Neural progenitor cell (in vitro differentiated cells): ENCODE measurements around the gene AKIRIN2. TPM values are rescaled to one million over a fixed set of nuclear protein-coding genes. Genes with fewer than 3 reads are reported as not detected.

Experiments
- DNase-seq: peaks from one replicate; pipeline ENCODE4 v3.0.0-alpha.2; 2016; ENCODE audit warnings: low spot score
- H2AFZ ChIP-seq: fragments of 200-600 bp; sonication (generic); replicated peaks from 2 replicates; pipeline ENCODE4 v1.6.1; 2016; ENCODE audit warnings: antibody characterized with exemption
- H3F3A ChIP-seq: fragments of 200-600 bp; sonication (generic); 2 replicates; pipeline ENCODE4 v1.6.1; 2016; ENCODE audit warnings: antibody characterized with exemption, low read depth
- H3K27ac ChIP-seq: fragments of 200-600 bp; sonication (generic); 2 replicates; pipeline ENCODE4 v1.5.1; 2016; ENCODE audit warnings: mild to moderate bottlenecking
- H3K27me3 ChIP-seq: fragments of 200-600 bp; sonication (generic); 2 replicates; pipeline ENCODE4 v1.6.1; 2016; ENCODE audit warnings: mild to moderate bottlenecking, moderate library complexity
- H3K36me3 ChIP-seq: fragments of 200-600 bp; sonication (generic); 2 replicates; pipeline ENCODE4 v1.5.1; 2016
- H3K4me1 ChIP-seq: fragments of 200-600 bp; sonication (generic); 2 replicates; pipeline ENCODE4 v1.6.1; 2016; ENCODE audit warnings: mixed run types
- H3K4me2 ChIP-seq: fragments of 200-600 bp; sonication (generic); 2 replicates; pipeline ENCODE4 v1.6.1; 2016
- H3K4me3 ChIP-seq: fragments of 200-600 bp; sonication (generic); 2 replicates; pipeline ENCODE4 v1.5.1; 2016
- H3K79me2 ChIP-seq: fragments of 200-600 bp; sonication (generic); 2 replicates; pipeline ENCODE4 v1.6.1; 2016; ENCODE audit warnings: low read depth
- H3K9ac ChIP-seq: fragments of 200-600 bp; sonication (generic); 2 replicates; pipeline ENCODE4 v1.6.1; 2016
- H3K9me3 ChIP-seq: fragments of 200-600 bp; sonication (generic); 2 replicates; pipeline ENCODE4 v1.5.1; 2016; ENCODE audit warnings: low read depth
- H4K20me1 ChIP-seq: fragments of 200-600 bp; sonication (generic); 2 replicates; pipeline ENCODE4 v1.6.1; 2016; ENCODE audit warnings: low read depth
- H3K27ac Mint-ChIP-seq: 3 replicates; pipeline ENCODE4 v1.8.0; 2021; ENCODE audit warnings: mixed read lengths
- H3K27me3 Mint-ChIP-seq: 2 replicates; pipeline ENCODE4 v1.8.0; 2022; ENCODE audit warnings: low read depth, mild to moderate bottlenecking, inconsistent platforms, moderate library complexity, mixed read lengths; ENCODE audit not compliant: insufficient read depth
- H3K36me3 Mint-ChIP-seq: 3 replicates; pipeline ENCODE4 v1.8.0; 2021; ENCODE audit warnings: mixed read lengths
- H3K4me1 Mint-ChIP-seq: 3 replicates; pipeline ENCODE4 v1.8.0; 2021; ENCODE audit warnings: mixed read lengths
- H3K4me3 Mint-ChIP-seq: 3 replicates; pipeline ENCODE4 v1.8.0; 2021; ENCODE audit warnings: mild to moderate bottlenecking, moderate library complexity, mixed read lengths
- H3K9me3 Mint-ChIP-seq: 3 replicates; pipeline ENCODE4 v1.8.0; 2020; ENCODE audit warnings: mixed read lengths
- EZH2 ChIP-seq: fragments of 200-600 bp; sonication (generic); IDR thresholded peaks from 2 replicates; pipeline ENCODE4 v1.6.1; 2017; ENCODE audit warnings: antibody characterized with exemption, mild to moderate bottlenecking, moderate library complexity
- EZH2phosphoT487 ChIP-seq: fragments of 200-600 bp; sonication (generic); IDR thresholded peaks from 2 replicates; pipeline ENCODE4 v1.6.1; 2017; ENCODE audit warnings: antibody characterized with exemption
- total RNA-seq: library from RNA; depleted of rRNA; stranded (reverse); fragments of >200 nt; gene quantifications from 2 replicates; pipeline ENCODE4 v1.2.3, GENCODE V29; 2015; ENCODE audit warnings: low replicate concordance
- TF ChIP-seq, protein P1 (sequence below): fragments of 200-600 bp; sonication (generic); IDR thresholded peaks from 2 replicates; pipeline ENCODE4 v1.5.1; 2017; ENCODE audit warnings: antibody characterized with exemption, mild to moderate bottlenecking

AKIRIN2 gene
- total RNA-seq, 1 donor from 2014 or later, result 76.7 TPM

- no peaks in the 10 kb centered on the region for H3K4me1 Mint-ChIP-seq
- H3K79me2 ChIP-seq, result no peaks in the 10 kb centered on the region
- no peaks in the 10 kb centered on the region for H3F3A ChIP-seq
- H3K4me1 ChIP-seq, result no peaks in the 10 kb centered on the region
- H3K4me3 Mint-ChIP-seq, result no peak overlapping the region
- H3K9me3 ChIP-seq, result no peaks in the 10 kb centered on the region
- H3K27ac ChIP-seq, result no peak overlapping the region
- H2AFZ ChIP-seq, result no peak overlapping the region
- no peaks in the 10 kb centered on the region for H3K27me3 Mint-ChIP-seq
- peaks cover 9% of the 10 kb centered on the region for H3K36me3 Mint-ChIP-seq
- no peak overlapping the region for H3K4me3 ChIP-seq
- no peaks in the 10 kb centered on the region for H4K20me1 ChIP-seq
- H3K36me3 ChIP-seq, result peaks cover 4% of the 10 kb centered on the region
- no peak overlapping the region for H3K4me2 ChIP-seq
- H3K9me3 Mint-ChIP-seq, result no peaks in the 10 kb centered on the region
- H3K9ac ChIP-seq, result no peak overlapping the region
- no peaks in the 10 kb centered on the region for H3K27me3 ChIP-seq
- DNase-seq, result no peak
- H3K27ac Mint-ChIP-seq, result no peak overlapping the region
- TF ChIP-seq EZH2, result no peak
- TF ChIP-seq, protein P1, sequence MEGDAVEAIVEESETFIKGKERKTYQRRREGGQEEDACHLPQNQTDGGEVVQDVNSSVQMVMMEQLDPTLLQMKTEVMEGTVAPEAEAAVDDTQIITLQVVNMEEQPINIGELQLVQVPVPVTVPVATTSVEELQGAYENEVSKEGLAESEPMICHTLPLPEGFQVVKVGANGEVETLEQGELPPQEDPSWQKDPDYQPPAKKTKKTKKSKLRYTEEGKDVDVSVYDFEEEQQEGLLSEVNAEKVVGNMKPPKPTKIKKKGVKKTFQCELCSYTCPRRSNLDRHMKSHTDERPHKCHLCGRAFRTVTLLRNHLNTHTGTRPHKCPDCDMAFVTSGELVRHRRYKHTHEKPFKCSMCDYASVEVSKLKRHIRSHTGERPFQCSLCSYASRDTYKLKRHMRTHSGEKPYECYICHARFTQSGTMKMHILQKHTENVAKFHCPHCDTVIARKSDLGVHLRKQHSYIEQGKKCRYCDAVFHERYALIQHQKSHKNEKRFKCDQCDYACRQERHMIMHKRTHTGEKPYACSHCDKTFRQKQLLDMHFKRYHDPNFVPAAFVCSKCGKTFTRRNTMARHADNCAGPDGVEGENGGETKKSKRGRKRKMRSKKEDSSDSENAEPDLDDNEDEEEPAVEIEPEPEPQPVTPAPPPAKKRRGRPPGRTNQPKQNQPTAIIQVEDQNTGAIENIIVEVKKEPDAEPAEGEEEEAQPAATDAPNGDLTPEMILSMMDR, result no peak
- TF ChIP-seq EZH2phosphoT487, result no peak
Measured at GRCh38 chr6:87639373-87639772, 62.7 kb downstream of the AKIRIN2 start.

GRCh38 chr6:87637106-87637505 lies 64.9 kb downstream of the AKIRIN2 start:
- Mint-ChIP-seq H3K4me1 (no peaks in the 10 kb centered on the region), H3K36me3 (peaks cover 6% of the 10 kb centered on the region), H3K27me3 (no peaks in the 10 kb centered on the region), H3K4me3 (no peak overlapping the region), H3K27ac (no peak overlapping the region), H3K9me3 (no peaks in the 10 kb centered on the region)
- Histone ChIP-seq H3F3A (no peaks in the 10 kb centered on the region), H2AFZ (no peak overlapping the region), H3K9ac (no peak overlapping the region), H3K27ac (no peak overlapping the region), H3K9me3 (no peaks in the 10 kb centered on the region), H3K36me3 (peaks cover 8% of the 10 kb centered on the region), H3K79me2 (no peaks in the 10 kb centered on the region), H3K27me3 (no peaks in the 10 kb centered on the region), H3K4me2 (no peak overlapping the region), H3K4me3 (no peak overlapping the region), H3K4me1 (no peaks in the 10 kb centered on the region), H4K20me1 (no peaks in the 10 kb centered on the region)
- TF ChIP-seq EZH2 (no peak), EZH2phosphoT487 (no peak)
- TF ChIP-seq, protein P1, result no peak
- no peak for DNase-seq

DNA sequence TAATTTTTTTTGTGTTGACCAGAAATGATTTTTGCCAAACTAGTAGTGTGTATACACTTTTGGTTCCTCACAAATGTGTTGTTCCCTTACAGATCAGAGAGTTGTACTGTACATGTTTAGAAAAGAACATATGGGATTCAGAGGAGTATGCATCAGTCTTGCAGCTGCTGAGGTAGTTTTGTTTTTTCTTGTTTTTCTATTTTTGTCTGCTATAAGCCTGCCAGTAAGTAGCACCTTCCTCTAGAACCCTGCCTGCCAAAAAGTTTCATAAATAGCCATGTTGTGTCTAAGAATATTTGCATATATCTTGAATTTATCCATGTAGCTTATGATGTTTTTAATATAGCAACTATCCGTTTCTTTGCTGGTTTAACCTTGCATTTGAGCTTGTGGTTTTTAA lies 65.7 kb downstream of the AKIRIN2 start:
- Mint-ChIP-seq H3K36me3 (peaks cover 6% of the 10 kb centered on the region), H3K9me3 (no peaks in the 10 kb centered on the region), H3K27ac (no peak overlapping the region), H3K4me3 (no peak overlapping the region), H3K27me3 (no peaks in the 10 kb centered on the region), H3K4me1 (no peaks in the 10 kb centered on the region)
- Histone ChIP-seq H3K27ac (no peak overlapping the region), H3K27me3 (no peaks in the 10 kb centered on the region), H3F3A (no peaks in the 10 kb centered on the region), H3K9ac (no peak overlapping the region), H3K4me3 (no peak overlapping the region), H3K4me1 (no peaks in the 10 kb centered on the region), H3K4me2 (no peak overlapping the region), H4K20me1 (no peaks in the 10 kb centered on the region), H2AFZ (no peak overlapping the region), H3K36me3 (peaks cover 8% of the 10 kb centered on the region), H3K9me3 (no peaks in the 10 kb centered on the region), H3K79me2 (no peaks in the 10 kb centered on the region)
- no peak for TF ChIP-seq EZH2phosphoT487
- DNase-seq, result no peak

DNA sequence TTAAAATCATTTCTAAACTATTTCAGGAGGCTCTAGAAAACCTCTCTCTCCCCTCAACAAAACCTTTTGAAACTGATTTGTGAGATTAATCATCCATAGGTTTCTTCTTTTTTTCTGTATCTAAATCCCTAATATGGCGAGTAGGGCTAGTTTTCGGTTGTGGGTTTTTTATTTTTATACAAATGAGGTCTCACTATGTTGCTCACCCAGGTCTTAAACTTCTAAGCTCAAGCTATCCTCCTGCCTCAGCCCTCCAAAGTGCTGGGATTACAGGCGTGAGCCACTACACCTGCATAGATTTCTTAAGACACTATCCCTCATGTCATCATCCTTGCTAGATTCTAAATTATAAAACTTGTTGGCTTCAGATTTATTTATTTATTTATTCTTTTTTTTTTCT lies 68.2 kb downstream of the AKIRIN2 start:
- Histone ChIP-seq H3K4me2 (no peak overlapping the region), H3K4me3 (no peak overlapping the region), H4K20me1 (no peaks in the 10 kb centered on the region), H2AFZ (no peak overlapping the region), H3F3A (no peaks in the 10 kb centered on the region), H3K79me2 (no peaks in the 10 kb centered on the region), H3K36me3 (peaks cover 8% of the 10 kb centered on the region), H3K9me3 (no peaks in the 10 kb centered on the region), H3K4me1 (no peaks in the 10 kb centered on the region), H3K9ac (no peak overlapping the region), H3K27ac (no peak overlapping the region), H3K27me3 (no peaks in the 10 kb centered on the region)
- Mint-ChIP-seq H3K9me3 (no peaks in the 10 kb centered on the region), H3K4me3 (no peak overlapping the region), H3K27me3 (no peaks in the 10 kb centered on the region), H3K4me1 (no peaks in the 10 kb centered on the region), H3K27ac (no peak overlapping the region), H3K36me3 (peaks cover 6% of the 10 kb centered on the region)
- no peak for TF ChIP-seq EZH2
- TF ChIP-seq, protein P1, result no peak
- no peak for TF ChIP-seq EZH2phosphoT487
- no peak for DNase-seq
